Right lobe of liver (tissue), 6 donors: ENCODE results near the gene DNAI4. TPM values are rescaled to one million over a fixed set of nuclear protein-coding genes. Genes with fewer than 3 reads are reported as not detected.
"Not testable (repeated sequence)": the region's sequence is repeated elsewhere in the genome, so short reads cannot be mapped to it uniquely, and the experiment has no call there.

Experiments
- ATAC-seq, 4 donors: fragments of 200-7000 bp; cut with Tn5 transposase; one replicate each; pipeline ENCODE4 v1.9.1; 2020; ENCODE audit warnings: mild to moderate bottlenecking in 4 of 4, moderate library complexity in 4 of 4
- DNase-seq, 3 donors: peaks; one replicate each; pipeline ENCODE4 v3.0.0-alpha.2; 2020
- H3K27ac ChIP-seq, 3 donors: fragments of 200-600 bp; one replicate each; pipeline ENCODE4 v1.8.0; 2022
- H3K27me3 ChIP-seq, 2 donors: fragments of 200-600 bp; one replicate each; pipeline ENCODE4 v1.8.0; 2022
- H3K36me3 ChIP-seq, 4 donors: fragments of 200-600 bp; sonication (generic) in 1 of 4; one replicate each; pipeline versions ENCODE4 v1.5.1 to v1.8.0; 2017 to 2022; ENCODE audit warnings: control low read depth in 1 of 4
- H3K4me1 ChIP-seq, 4 donors: fragments of 200-600 bp; sonication (generic) in 1 of 4; one replicate each; pipeline versions ENCODE4 v1.5.1 to v1.8.0; 2017 to 2022; ENCODE audit warnings: control low read depth in 1 of 4
- H3K4me3 ChIP-seq, 3 donors: fragments of 200-600 bp; one replicate each; pipeline ENCODE4 v1.8.0; 2022
- H3K9me3 ChIP-seq, 4 donors: fragments of 200-600 bp; sonication (generic) in 1 of 4; one replicate each; pipeline versions ENCODE4 v1.5.1 to v1.8.0; 2017 to 2022; ENCODE audit warnings: control low read depth in 1 of 4
- CTCF ChIP-seq, 4 donors: fragments of 200-600 bp in 3 of 4; fragments of 450-650 bp in 1 of 4; IDR thresholded peaks; one replicate each; pipeline versions ENCODE4 v1.5.1 to v1.8.0; 2016 to 2022; ENCODE audit warnings: antibody characterized with exemption in 4 of 4, mild to moderate bottlenecking in 2 of 4
- POLR2A ChIP-seq: fragments of 450-650 bp; IDR thresholded peaks from one replicate; pipeline ENCODE4 v1.6.1; 2017; ENCODE audit warnings: antibody characterized with exemption, mild to moderate bottlenecking
- WGBS: methylation state at CpG from one replicate; pipeline ENCODE4 v1.1.6; 2018; ENCODE audit warnings: low coverage, low lambda C conversion rate; ENCODE audit not compliant: insufficient coverage; ENCODE audit errors: missing lambda C conversion rate; 5-methylcytosine and 5-hydroxymethylcytosine counted together
- intact Hi-C, 2 donors: fragments of 100-400 bp; cut with DNase I; formaldehyde crosslinking; loops; one replicate each; pipeline versions ENCODE4 v1.11.2 to v1.14.1; 2022
- total RNA-seq, 6 experiments: library from RNA; depleted of rRNA in 2 of 6; stranded (reverse); fragments of >200 nt in 2 of 6; fragmentation: NEBNext Ultra II Directional in 3 of 6; extraction: Animal tissue kit (Norgen Biotek cat#: 25700) in 3 of 6; gene quantifications; one replicate each; pipeline versions ENCODE4 v1.1.0 to v1.2.4, GENCODE V29; 2016 to 2023
- donor health status: DM: no; HTN: yes; CAD: no.
- donor health status: DM: no; HTN: no; CAD: no.
- donor health status: DM: no; HTN: no; CAD: no.
- donor health status: DM: no; HTN: yes; CAD: no.
- donor health status: DM: no; HTN: yes; CAD: no.

Gene DNAI4
- total RNA-seq, 6 experiments from 2014 or later = 0.80 to 3.4 (median 1.4) TPM

- H3K4me1 ChIP-seq = no peaks in the 10 kb centered on the region
- H3K9me3 ChIP-seq = no peaks in the 10 kb centered on the region
- DNase-seq (no peak), ATAC-seq (no peak)
- no peak overlapping the region for H3K4me3 ChIP-seq
- no peaks in the 10 kb centered on the region for H3K27me3 ChIP-seq
- no peak overlapping the region for H3K27ac ChIP-seq
- TF ChIP-seq CTCF (IDR thresholded peaks at IDR 0.05) (no peak), POLR2A (no peak)
- WGBS = 100% methylated on average over 1 of the region's 1 CpG
- H3K36me3 ChIP-seq = no peaks in the 10 kb centered on the region
- intact Hi-C loops = no loop called here
Observed at GRCh38 chr1:66917476-66917875, 7.2 kb downstream of the DNAI4 start.

DNA sequence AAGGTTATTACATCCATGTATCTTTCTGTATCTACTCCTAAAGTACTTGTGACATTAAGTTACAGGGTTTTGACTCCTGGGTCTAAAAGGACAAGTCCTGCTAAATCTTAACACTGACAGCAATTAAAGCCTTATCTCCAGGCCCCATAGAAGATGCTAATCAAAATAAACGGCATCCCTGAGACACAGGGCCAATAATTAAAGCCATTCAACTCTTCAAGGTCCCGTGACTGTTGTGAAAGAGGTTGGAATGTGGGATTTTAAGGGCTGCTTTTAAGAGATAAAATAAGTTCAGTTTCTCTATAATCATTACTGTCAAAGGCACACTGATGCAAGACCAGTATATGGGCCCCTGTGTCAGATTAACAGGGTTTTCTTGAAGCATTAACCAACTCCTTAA, 8.3 kb downstream of the DNAI4 start:
- ATAC-seq = no peak
- WGBS = 52% methylated on average over 2 of the region's 2 CpGs
- no peaks in the 10 kb centered on the region for H3K27me3 ChIP-seq
- no peaks in the 10 kb centered on the region for H3K9me3 ChIP-seq
- TF ChIP-seq CTCF (IDR thresholded peaks at IDR 0.05) (no peak), POLR2A (no peak)
- DNase-seq = no peak
- H3K27ac ChIP-seq = no peak overlapping the region
- intact Hi-C loops = no loop called here
- no peak overlapping the region for H3K4me3 ChIP-seq
- no peaks in the 10 kb centered on the region for H3K36me3 ChIP-seq
- no peaks in the 10 kb centered on the region for H3K4me1 ChIP-seq

DNA sequence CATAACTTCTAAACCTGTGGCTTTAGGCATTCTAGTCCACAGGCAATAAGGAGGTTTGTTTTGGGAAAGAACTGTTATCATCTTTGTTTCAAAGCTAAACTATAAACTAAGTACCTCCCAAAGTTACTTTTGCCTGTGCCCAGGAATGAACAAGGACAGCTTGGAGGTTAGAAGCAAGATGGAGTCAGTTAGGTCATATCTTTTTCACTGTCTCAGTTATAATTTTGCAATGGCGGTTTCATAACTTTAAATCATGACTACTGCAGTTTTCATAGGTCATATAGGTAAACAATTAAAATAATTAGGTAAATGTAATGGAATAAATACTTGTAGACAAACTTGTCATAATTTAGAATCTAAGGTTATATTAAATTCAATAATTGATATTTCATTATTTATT, 9.5 kb downstream of the DNAI4 start:
- H3K4me3 ChIP-seq, DNase-seq, H3K27ac ChIP-seq, ATAC-seq, H3K27me3 ChIP-seq, H3K36me3 ChIP-seq, intact Hi-C loops, H3K9me3 ChIP-seq, H3K4me1 ChIP-seq: not testable (repeated sequence)
- WGBS = 100% methylated on average over 1 of the region's 1 CpG

- H3K36me3 ChIP-seq = no peaks in the 10 kb centered on the region
- no peaks in the 10 kb centered on the region for H3K9me3 ChIP-seq
- no peaks in the 10 kb centered on the region for H3K4me1 ChIP-seq
- no peak overlapping the region for H3K27ac ChIP-seq
- H3K27me3 ChIP-seq = no peaks in the 10 kb centered on the region
- intact Hi-C loops = no loop called here
- ATAC-seq (no peak), DNase-seq (no peak)
- WGBS = 79% methylated on average over 3 of the region's 3 CpGs
- TF ChIP-seq POLR2A (no peak), CTCF (IDR thresholded peaks at IDR 0.05) (no peak)
- no peak overlapping the region for H3K4me3 ChIP-seq
Observed at GRCh38 chr1:66893712-66894111, 30.9 kb downstream of the DNAI4 start.

DNA sequence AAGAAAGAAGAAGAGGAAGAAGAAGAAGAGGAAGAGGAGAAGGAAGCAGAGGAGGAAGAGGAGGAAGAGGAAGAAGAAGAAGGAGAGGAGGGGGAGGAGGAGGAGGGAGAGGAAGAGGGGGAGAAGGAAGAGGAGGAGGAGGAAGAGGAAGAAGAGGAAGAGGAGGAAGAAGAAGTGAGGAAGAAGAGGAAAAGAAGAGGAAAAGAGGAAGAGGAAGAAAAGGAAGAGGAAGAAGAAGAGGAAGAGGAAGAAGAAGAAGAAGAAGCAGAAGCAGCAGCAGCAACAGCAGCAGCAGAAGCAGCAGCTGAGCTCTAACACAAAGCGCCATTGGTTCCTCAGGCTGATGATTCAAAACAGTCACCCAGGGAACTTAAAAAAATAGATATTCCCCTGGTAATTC, 34.0 kb downstream of the DNAI4 start:
- no peak for ATAC-seq
- Histone ChIP-seq H3K27ac (no peak overlapping the region), H3K36me3 (no peaks in the 10 kb centered on the region), H3K9me3 (no peaks in the 10 kb centered on the region), H3K4me3 (no peak overlapping the region), H3K27me3 (no peaks in the 10 kb centered on the region), H3K4me1 (no peaks in the 10 kb centered on the region)
- WGBS = 90% methylated on average over 1 of the region's 1 CpG
- intact Hi-C loops = no loop called here
- DNase-seq = no peak
- TF ChIP-seq CTCF (IDR thresholded peaks at IDR 0.05) (no peak), POLR2A (no peak)
